ENCODE measurements around the gene ADGRF3. TPM values are rescaled to one million over a fixed set of nuclear protein-coding genes. Genes with fewer than 3 reads are reported as not detected.
"Not testable (repeated sequence)": the region's sequence is repeated elsewhere in the genome, so short reads cannot be mapped to it uniquely, and the experiment has no call there.

Gene ADGRF3
- total and polyA plus RNA-seq, 12 donors: 0.03 to 0.72 TPM; not detected in 10

GRCh38 chr2:26312471-26312870, 34.1 kb downstream of the ADGRF3 start:
- WGBS, 2 donors: 79 to 83% methylated on average over 9 of the region's 9 CpGs
- intact Hi-C loops (cut with DNase I): no loop called here
- Histone ChIP-seq H3K36me3 (no peaks in the 10 kb centered on the region), H3K27me3 (no peaks in the 10 kb centered on the region), H3K4me1 (no peaks in the 10 kb centered on the region), H3K4me3 (no peak overlapping the region), H3K27ac (no peak overlapping the region), H3K9me3 (no peaks in the 10 kb centered on the region)
- TF ChIP-seq CTCF (IDR thresholded peaks at IDR 0.05): no peak
- DNase-seq (no peak), ATAC-seq (no peak)

- ATAC-seq (no peak), DNase-seq (no peak)
- H3K4me3 ChIP-seq: no peak overlapping the region
- H3K4me1 ChIP-seq: no peaks in the 10 kb centered on the region
- no peak overlapping the region for H3K27ac ChIP-seq
- TF ChIP-seq CTCF (IDR thresholded peaks at IDR 0.05): no peak
- 82 to 84% methylated on average over 10 of the region's 10 CpGs for WGBS, 2 donors
- H3K27me3 ChIP-seq: no peaks in the 10 kb centered on the region
- H3K36me3 ChIP-seq: no peaks in the 10 kb centered on the region
- intact Hi-C loops (cut with DNase I): no loop called here
- H3K9me3 ChIP-seq: no peaks in the 10 kb centered on the region
Observed at GRCh38 chr2:26309921-26310320, 36.7 kb downstream of the ADGRF3 start.

DNA sequence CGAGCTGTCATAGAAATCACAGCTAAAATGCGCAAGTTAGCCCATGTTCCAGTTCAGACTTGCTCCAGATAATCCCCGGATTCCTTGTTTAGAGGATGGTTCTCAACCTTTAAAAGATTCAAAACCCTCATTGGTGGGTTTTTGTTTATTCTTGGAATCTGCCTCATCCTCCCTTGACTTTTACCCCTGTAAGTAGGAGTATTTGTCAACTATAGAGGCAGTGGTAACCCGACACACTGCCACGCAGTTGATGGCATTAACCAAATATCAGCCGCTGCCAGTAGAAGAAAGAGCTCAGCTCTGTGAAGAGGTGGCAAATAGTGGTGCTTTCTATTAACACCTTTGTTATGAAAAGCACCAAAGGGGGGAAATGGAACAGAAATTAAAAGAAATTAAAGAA, 41.0 kb downstream of the ADGRF3 start:
- intact Hi-C loops (cut with DNase I): no loop called here
- Histone ChIP-seq H3K4me1 (peaks cover 0 to 5% (median 3%) of the 10 kb centered on the region in 9 donors), H3K4me3 (no peak overlapping the region), H3K27me3 (no peaks in the 10 kb centered on the region), H3K9me3 (no peaks in the 10 kb centered on the region), H3K27ac (no peak overlapping the region), H3K36me3 (no peaks in the 10 kb centered on the region)
- 84 to 90% methylated on average over 6 of the region's 6 CpGs for WGBS, 2 donors
- ATAC-seq: no peak
- no peak for TF ChIP-seq CTCF (IDR thresholded peaks at IDR 0.05)
- no peak for DNase-seq

DNA sequence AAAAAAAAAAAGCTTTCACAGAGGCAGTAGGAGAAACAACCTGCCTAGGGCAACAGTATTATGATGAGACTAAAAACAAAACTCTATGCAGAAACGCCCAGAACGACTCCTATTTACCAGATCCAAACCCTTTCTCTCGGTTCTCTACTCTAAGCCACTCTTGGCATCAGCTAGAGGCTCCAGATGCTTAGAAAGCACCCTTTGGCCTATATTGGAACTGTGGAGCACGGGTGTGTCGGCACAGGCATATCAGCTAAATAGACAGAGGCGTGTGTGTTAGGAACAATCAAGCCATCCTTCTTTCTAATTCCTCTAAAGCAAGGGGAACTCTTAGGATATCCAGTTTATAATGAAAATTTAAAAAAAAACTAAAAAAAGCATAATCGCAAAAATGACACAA, 41.5 kb downstream of the ADGRF3 start:
- H3K4me1 ChIP-seq; intact Hi-C loops (cut with DNase I); H3K36me3 ChIP-seq; ATAC-seq; H3K9me3 ChIP-seq; DNase-seq; H3K4me3 ChIP-seq; H3K27ac ChIP-seq; H3K27me3 ChIP-seq: not testable (repeated sequence)
- WGBS, 2 donors: 80 to 87% methylated on average over 7 of the region's 7 CpGs

- peaks cover 0 to 27% (median 16%) of the 10 kb centered on the region in 9 donors for H3K4me1 ChIP-seq
- WGBS, 2 donors: 70 to 73% methylated on average over 6 of the region's 6 CpGs
- H3K36me3 ChIP-seq: no peaks in the 10 kb centered on the region
- H3K27me3 ChIP-seq: no peaks in the 10 kb centered on the region
- no peak for TF ChIP-seq CTCF (IDR thresholded peaks at IDR 0.05)
- H3K27ac ChIP-seq: no peak overlapping the region
- ATAC-seq (peak in 2 of 8 donors; percentile 36 to 66), DNase-seq (peak in 1 of 2 donors; percentile 8)
- H3K9me3 ChIP-seq: no peaks in the 10 kb centered on the region
- intact Hi-C loops (cut with DNase I): no loop called here
- no peak overlapping the region for H3K4me3 ChIP-seq
Observed at GRCh38 chr2:26302846-26303245, 43.7 kb downstream of the ADGRF3 start.
